Endothelial cell of umbilical vein (primary cell): ENCODE measurements around the gene C16orf86. TPM values are rescaled to one million over a fixed set of nuclear protein-coding genes. Genes with fewer than 3 reads are reported as not detected.
A peak's percentile ranks its signal among the peaks of the same experiment; 100 is the strongest.

Experiments
- Bru-seq: library from RNA; stranded (reverse); fragments of 400-500 nt; gene quantifications from one replicate; lab custom pipeline; 2021; lab: Mats Ljungman, UMichigan
- BruChase-seq, 2 experiments: library from RNA; stranded (reverse); fragments of 400-500 nt; gene quantifications; one replicate each; lab custom pipeline; 2021; lab: Mats Ljungman, UMichigan
- BruUV-seq: library from RNA; stranded (reverse); fragments of 400-500 nt; replicated peaks from 2 replicates; lab custom pipeline; 2021; lab: Mats Ljungman, UMichigan
- CTCF ChIA-PET: fragments of 300-600, 350-600 bp; sonication (Branson Sonifier 250); formaldehyde crosslinking; loops from one replicate; lab custom pipeline; 2021; ENCODE audit warnings: antibody characterized with exemption, inconsistent platforms; lab: Charles Lee
- POLR2A ChIA-PET: fragments of 300-600, 350-600 bp; sonication (Branson Sonifier 250); formaldehyde crosslinking; loops from one replicate; lab custom pipeline; 2021; ENCODE audit warnings: antibody characterized with exemption, inconsistent platforms; lab: Charles Lee
- DNase-seq: peaks from one replicate; pipeline ENCODE4 v3.0.0-alpha.2; 2011; ENCODE audit warnings: low read depth, low spot score
- FAIRE-seq: peaks from 2 replicates; lab custom pipeline; 2011; peaks lifted over from hg19 to GRCh38; lab: Jason Lieb, UNC
- H2AFZ ChIP-seq: 2 replicates; pipeline ENCODE4 v1.6.0; 2012; ENCODE audit warnings: low read depth, low read length, control low read depth, inconsistent platforms
- H3K27ac ChIP-seq: 2 replicates; pipeline ENCODE4 v1.5.1; 2011; ENCODE audit warnings: low read depth, mild to moderate bottlenecking, control low read depth, low read length, moderate library complexity; ENCODE audit not compliant: insufficient read depth
- H3K27me3 ChIP-seq, 2 experiments: 2 replicates each; pipeline versions ENCODE4 v1.6.0 to v1.6.1; 2011; ENCODE audit warnings: low read length in 2 of 2, mixed read lengths in 1 of 2; ENCODE audit not compliant: control insufficient read depth in 2 of 2, insufficient read depth in 2 of 2
- H3K36me3 ChIP-seq, 2 experiments: 2 replicates in 1 of 2; 3 replicates in 1 of 2; pipeline ENCODE4 v1.5.1; 2011; ENCODE audit warnings: low read length in 2 of 2, mild to moderate bottlenecking in 1 of 2, moderate library complexity in 1 of 2; ENCODE audit not compliant: control insufficient read depth in 2 of 2, insufficient read depth in 2 of 2; ENCODE audit errors: extremely low read depth in 1 of 2
- H3K4me1 ChIP-seq: 3 replicates; pipeline ENCODE4 v1.5.1; 2011; ENCODE audit warnings: mild to moderate bottlenecking, low read length; ENCODE audit not compliant: control insufficient read depth, insufficient read depth; ENCODE audit errors: extremely low read depth
- H3K4me2 ChIP-seq: 2 replicates; pipeline ENCODE4 v1.6.1; 2011; ENCODE audit warnings: low read length, control low read depth, mixed read lengths; ENCODE audit not compliant: insufficient read depth
- H3K4me3 ChIP-seq, 3 experiments: fragments of 200-600 bp in 1 of 3; sonication (generic), shearing (Covaris generic) in 1 of 3; replicated peaks in 1 of 3; 2 replicates each; pipeline ENCODE4 v1.5.1; 2011 to 2016; ENCODE audit warnings: control low read depth in 3 of 3, low read length in 3 of 3, mild to moderate bottlenecking in 2 of 3, inconsistent platforms in 1 of 3, low read depth in 1 of 3, moderate library complexity in 1 of 3; ENCODE audit not compliant: insufficient read depth in 1 of 3
- H3K79me2 ChIP-seq: 2 replicates; pipeline ENCODE4 v1.6.0; 2012; ENCODE audit warnings: low read length, inconsistent platforms; ENCODE audit not compliant: control insufficient read depth, insufficient read depth
- H3K9ac ChIP-seq: replicated peaks from 2 replicates; pipeline ENCODE3; 2011; ENCODE audit warnings: low read length, control low read depth; ENCODE audit not compliant: insufficient read depth; ENCODE audit errors: extremely low read depth
- H3K9me1 ChIP-seq: replicated peaks from 3 replicates; pipeline ENCODE4 v1.6.0; 2011; ENCODE audit warnings: mild to moderate bottlenecking, low read length; ENCODE audit not compliant: control insufficient read depth, insufficient read depth; ENCODE audit errors: extremely low read depth
- H3K9me3 ChIP-seq: replicated peaks from 2 replicates; pipeline ENCODE4 v1.5.1; 2012; ENCODE audit warnings: low read length, inconsistent platforms; ENCODE audit not compliant: control insufficient read depth, insufficient read depth
- H4K20me1 ChIP-seq: replicated peaks from 2 replicates; pipeline ENCODE3; 2011; ENCODE audit warnings: mild to moderate bottlenecking, low read length; ENCODE audit not compliant: control insufficient read depth, insufficient read depth; ENCODE audit errors: extremely low read depth
- GATA2 ChIP-seq: IDR thresholded peaks from 2 replicates; pipeline ENCODE4 v1.7.0; 2011; ENCODE audit warnings: low read depth, mild to moderate bottlenecking, moderate library complexity, mixed read lengths, low read length; ENCODE audit not compliant: insufficient read length, insufficient read depth
- POLR2AphosphoS5 ChIP-seq: IDR thresholded peaks from 2 replicates; pipeline ENCODE4 v1.6.1; 2012; ENCODE audit warnings: low read depth, mild to moderate bottlenecking, control low read depth, low read length, moderate library complexity; ENCODE audit not compliant: insufficient read depth
- dilution Hi-C: fragments of 300-500 bp; cut with MboI; formaldehyde crosslinking; loops from one replicate; pipeline ENCODE4 v1.15.0; 2019; ENCODE audit warnings: low sequenced_read_pairs; ENCODE audit not compliant: extremely low pct_ligation_motif_present
- intact Hi-C: fragments of 100-400 bp; cut with micrococcal nuclease; formaldehyde crosslinking; loops from one replicate; pipeline ENCODE4 v1.10.0; 2022
- long read RNA-seq: library from polyadenylated mRNA; stranded (forward); transcript quantifications from one replicate; pipeline ENCODE4 v2.0.0, GENCODE V29; 2021
- polyA minus RNA-seq, 3 experiments: library from RNA; depleted of rRNA, polyadenylated mRNA; stranded (reverse); fragments of >200 nt; gene quantifications; 1 replicate in 1 of 3; 2 replicates in 2 of 3; pipeline ENCODE4 v1.2.3, GENCODE V29; 2011
- polyA plus RNA-seq, 4 experiments: library from polyadenylated mRNA; depleted of rRNA in 3 of 4; stranded (reverse) in 3 of 4; unstranded in 1 of 4; fragments of >200 nt; gene quantifications; 2 replicates each; pipeline versions ENCODE4 v1.2.1 to v1.2.3, GENCODE V29; 2011 to 2012; ENCODE audit warnings: missing spikeins in 1 of 4
- total RNA-seq: library from RNA; stranded (reverse); gene quantifications from 2 replicates; pipeline ENCODE4 v1.2.3, GENCODE V29; 2021

The C16orf86 gene, protein sequence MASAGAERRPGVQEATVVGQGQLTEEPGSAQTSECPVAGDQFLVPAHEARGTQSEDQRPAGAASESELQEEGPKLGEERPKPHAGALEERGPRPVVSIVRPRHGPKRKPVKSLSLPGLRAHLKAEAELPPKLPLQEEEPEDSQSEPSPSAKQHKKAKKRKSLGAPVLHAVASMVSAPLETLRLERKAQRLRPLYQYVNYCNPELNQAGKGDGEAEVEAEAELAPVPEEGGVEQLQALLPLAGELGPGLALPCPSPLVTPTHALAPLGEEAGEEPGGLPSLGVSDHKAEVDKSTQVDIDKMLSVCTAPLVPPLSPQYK
- total RNA-seq (0.62 and 1.2 TPM in 2 replicates), polyA plus RNA-seq (0.80 and 0.98 TPM in 2 replicates), polyA minus RNA-seq (0.11 and 0.46 TPM in 2 replicates), Bru-seq, nascent RNA (percentile 34 among the genes with signal in this experiment), BruChase-seq, experiment 1, labeled RNA remaining after a 6-hour chase (percentile 24 among the genes with signal in this experiment), BruChase-seq, experiment 2, labeled RNA remaining after a 2-hour chase (percentile 28 among the genes with signal in this experiment)
- polyA plus RNA-seq (2011; cell fraction: cytosol; rRNA removed) = 0.65 and 1.4 TPM in 2 replicates
- 1.4 and 2.0 TPM in 2 replicates for polyA plus RNA-seq (2011; cell fraction: nucleus; rRNA removed)
- 0.55 and 0.63 TPM in 2 replicates for polyA plus RNA-seq (2012)
- polyA minus RNA-seq (2011; cell fraction: cytosol; rRNA and poly(A)+ RNA removed) = not detected
- polyA minus RNA-seq (2011; cell fraction: nucleus; rRNA and poly(A)+ RNA removed) = not detected in 2 replicates
- long read RNA-seq = 0 reads

DNA sequence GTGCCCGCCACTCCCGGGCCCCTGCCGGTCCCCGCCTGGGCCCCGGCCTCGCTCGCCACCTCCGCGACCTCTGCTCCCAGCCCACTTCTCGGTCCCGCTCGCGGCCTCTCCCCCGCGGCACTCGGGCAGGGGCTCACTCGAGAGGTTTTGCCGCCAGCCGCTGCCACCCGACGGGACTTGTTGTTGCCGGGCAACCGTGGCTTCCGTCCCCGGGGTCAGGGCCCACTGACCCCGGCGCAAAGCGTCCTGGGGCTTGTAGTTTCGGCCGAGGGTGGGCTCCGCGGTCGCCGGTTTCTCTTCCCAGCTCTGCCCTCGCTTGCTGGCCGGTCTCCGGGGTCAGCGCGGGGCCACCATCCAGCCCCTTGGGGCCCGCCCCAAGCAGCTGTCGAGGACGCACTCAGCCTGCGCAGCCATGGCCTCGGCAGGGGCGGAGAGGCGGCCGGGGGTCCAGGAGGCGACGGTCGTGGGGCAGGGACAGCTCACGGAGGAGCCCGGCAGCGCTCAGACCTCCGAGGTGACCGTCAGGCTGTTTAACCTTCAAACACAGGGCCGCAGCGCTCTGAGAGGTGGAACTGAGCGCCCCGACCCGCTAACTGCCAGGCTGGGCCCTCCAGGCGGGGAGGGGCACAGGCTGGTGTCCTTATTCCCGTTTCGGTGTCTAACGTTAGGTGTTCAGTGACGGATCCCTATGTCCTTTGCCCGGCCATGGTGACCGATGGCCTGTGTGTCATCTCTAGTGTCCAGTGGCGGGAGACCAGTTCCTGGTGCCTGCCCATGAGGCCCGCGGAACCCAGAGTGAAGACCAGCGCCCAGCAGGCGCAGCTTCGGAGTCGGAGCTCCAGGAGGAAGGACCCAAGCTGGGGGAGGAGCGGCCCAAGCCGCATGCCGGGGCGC lies at the start of gene C16orf86, which contains the start of gene ENKD1:
C16orf86 (plus strand) TSS at position 256 of the 894 bp plus-strand sequence; CDS start at position 413, 157 bp downstream.
ENKD1 (minus strand) TSS at position 192 of the 894 bp plus-strand sequence. CDS start 308 bp downstream, outside the sequence.
- BruUV-seq = no TSS peak

More for the DNA sequence above, at the start of gene C16orf86, which contains the start of gene ENKD1:
- no peaks in the 10 kb centered on the region for H3K9me1 ChIP-seq
- dilution Hi-C loops = no loop called here
- H3K4me3 ChIP-seq = peak within 1 kb of the TSS; percentile 36 to 74 (median 47)
- TF ChIP-seq GATA2 (no peak), POLR2AphosphoS5 (peak; percentile 44)
- POLR2A ChIA-PET = interaction anchor here (0.9 to 1.5 kb wide), 2 partner anchors 129 to 145 kb away, joined by 3 to 4 read pairs; no protein-coding TSS in a partner anchor
- intact Hi-C loops = no loop called here
- H3K4me1 ChIP-seq = peaks cover 15% of the 10 kb centered on the region
- H2AFZ ChIP-seq = peak within 1 kb of the TSS; percentile 77
- no peaks in the 10 kb centered on the region for H4K20me1 ChIP-seq
- peak within 1 kb of the TSS; percentile 61 for H3K9ac ChIP-seq
- peak within 1 kb of the TSS; percentile 48 for H3K4me2 ChIP-seq
- no peaks in the 10 kb centered on the region for H3K27me3 ChIP-seq
- H3K27ac ChIP-seq = peak within 1 kb of the TSS; percentile 13
- FAIRE-seq (peak; percentile 89), DNase-seq (peak; percentile 73)
- no peaks in the 10 kb centered on the region for H3K79me2 ChIP-seq
- no peaks in the 10 kb centered on the region for H3K9me3 ChIP-seq
- CTCF ChIA-PET = interaction anchor here (0.6 to 12.7 kb wide), 26 partner anchors 9 to 374 kb away, joined by 3 to 163 read pairs (median 3); partner anchors contain the start of genes ATP6V0D1, CARMIL2, CTCF and RANBP10
- peaks cover 0 to 6% of the 10 kb centered on the region in 2 experiments for H3K36me3 ChIP-seq
